ENCODE data around the gene CNTF. TPM values are rescaled to one million over a fixed set of nuclear protein-coding genes. Genes with fewer than 3 reads are reported as not detected.
A peak's percentile ranks its signal among the peaks of the same experiment; 100 is the strongest.

CNTF gene
- polyA plus RNA-seq, 3 donors = 2.1 TPM; not detected in 2

DNA sequence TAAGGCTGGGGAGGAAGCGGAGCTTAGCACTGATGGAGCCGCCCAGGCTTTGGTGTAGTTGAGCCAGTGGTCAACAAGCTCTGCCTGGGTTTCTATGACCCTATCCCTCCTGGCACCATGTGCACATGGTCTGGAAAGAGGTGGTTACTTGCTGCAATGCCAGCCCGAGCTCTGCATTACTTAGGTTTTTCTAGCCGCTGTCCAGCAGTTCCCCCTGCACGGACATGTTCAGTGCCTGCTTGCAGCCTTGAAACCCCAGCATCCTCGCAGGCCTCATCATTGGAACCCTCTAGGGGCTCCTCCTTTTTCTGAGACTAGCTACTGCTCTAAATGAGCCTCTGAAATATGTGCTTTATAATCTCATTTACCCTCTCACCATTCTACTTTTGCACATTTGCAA lies 16.6 kb downstream of the CNTF start:
- Histone ChIP-seq H3K4me2 (replicated peaks; ENCODE audit: extremely low read depth, low read length, poor library complexity, severe bottlenecking) (no peak overlapping the region), H3K4me1 (ENCODE audit: control insufficient read depth in 1 of 2, insufficient read depth in 2 of 2, low read length in 2 of 2) (peaks cover 10 to 17% of the 10 kb centered on the region in 2 donors), H3K9ac (ENCODE audit: insufficient read depth, low read length, poor library complexity, severe bottlenecking) (no peak overlapping the region), H2AFZ (ENCODE audit: insufficient read depth, low read depth, low read length, poor library complexity, severe bottlenecking) (no peak overlapping the region), H3K9me3 (replicated peaks in 1 of 2; ENCODE audit: control insufficient read depth in 1 of 2, insufficient read depth in 1 of 2, low read length in 2 of 2) (no peaks in the 10 kb centered on the region), H3K79me2 (ENCODE audit: insufficient read depth, low read length) (no peaks in the 10 kb centered on the region), H3K36me3 (replicated peaks in 1 of 2; ENCODE audit: control insufficient read depth in 1 of 2, insufficient read depth in 2 of 2, low read length in 2 of 2) (no peaks in the 10 kb centered on the region), H3K4me3 (replicated peaks in 1 of 3; ENCODE audit: low read depth in 2 of 3, low read length in 3 of 3) (no peak overlapping the region), H4K20me1 (ENCODE audit: insufficient read depth, low read length) (no peaks in the 10 kb centered on the region), H3K27ac (ENCODE audit: low read depth in 1 of 2, low read length in 2 of 2) (no peak overlapping the region), H3K27me3 (ENCODE audit: control insufficient read depth in 2 of 2, insufficient read depth in 2 of 2, low read length in 2 of 2) (no peaks in the 10 kb centered on the region)
- intact Hi-C loops (cut with micrococcal nuclease) = no loop called here
- Mint-ChIP-seq H3K9me3 (peaks cover 0 to under 1% (median 0%) of the 10 kb centered on the region in 7 donors), H3K27ac (peak overlapping the region in 1 of 7 donors; percentile 58), H3K36me3 (no peaks in the 10 kb centered on the region), H3K4me1 (peaks cover 18% of the 10 kb centered on the region), H3K27me3 (ENCODE audit: low read depth in 3 of 3) (no peaks in the 10 kb centered on the region), H3K4me3 (no peak overlapping the region)
- 98% methylated on average over 6 of the region's 6 CpGs for WGBS (ENCODE audit: insufficient coverage)
- TF ChIP-seq, protein P1, sequence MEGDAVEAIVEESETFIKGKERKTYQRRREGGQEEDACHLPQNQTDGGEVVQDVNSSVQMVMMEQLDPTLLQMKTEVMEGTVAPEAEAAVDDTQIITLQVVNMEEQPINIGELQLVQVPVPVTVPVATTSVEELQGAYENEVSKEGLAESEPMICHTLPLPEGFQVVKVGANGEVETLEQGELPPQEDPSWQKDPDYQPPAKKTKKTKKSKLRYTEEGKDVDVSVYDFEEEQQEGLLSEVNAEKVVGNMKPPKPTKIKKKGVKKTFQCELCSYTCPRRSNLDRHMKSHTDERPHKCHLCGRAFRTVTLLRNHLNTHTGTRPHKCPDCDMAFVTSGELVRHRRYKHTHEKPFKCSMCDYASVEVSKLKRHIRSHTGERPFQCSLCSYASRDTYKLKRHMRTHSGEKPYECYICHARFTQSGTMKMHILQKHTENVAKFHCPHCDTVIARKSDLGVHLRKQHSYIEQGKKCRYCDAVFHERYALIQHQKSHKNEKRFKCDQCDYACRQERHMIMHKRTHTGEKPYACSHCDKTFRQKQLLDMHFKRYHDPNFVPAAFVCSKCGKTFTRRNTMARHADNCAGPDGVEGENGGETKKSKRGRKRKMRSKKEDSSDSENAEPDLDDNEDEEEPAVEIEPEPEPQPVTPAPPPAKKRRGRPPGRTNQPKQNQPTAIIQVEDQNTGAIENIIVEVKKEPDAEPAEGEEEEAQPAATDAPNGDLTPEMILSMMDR (IDR thresholded peaks at IDR 0.05) = no peak
- no peak for DNase-seq

DNA sequence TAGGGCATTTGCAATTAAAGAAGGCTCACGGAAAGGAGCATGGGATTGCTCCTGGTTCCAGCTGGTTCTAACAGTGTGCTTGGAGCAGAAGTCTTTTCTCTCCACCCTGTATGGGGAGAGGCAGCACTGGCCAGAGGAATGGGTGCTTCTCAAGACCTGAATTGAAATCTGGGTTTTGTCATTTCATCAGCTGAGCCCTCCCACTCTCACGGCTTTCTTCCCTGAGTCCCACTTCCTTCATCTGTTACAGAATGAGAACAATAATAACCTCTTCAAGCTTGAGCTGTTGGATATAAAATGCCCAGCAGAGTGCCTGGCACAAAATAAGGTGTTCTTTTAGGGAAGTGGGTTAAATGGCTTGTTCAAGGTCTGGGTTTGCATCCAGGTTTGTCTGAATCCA lies 17.2 kb downstream of the CNTF start:
- no CpG with 5 or more reads among the region's 2 CpGs for whole genome bisulfite sequencing (ENCODE audit: insufficient coverage)
- H3K79me2 ChIP-seq (ENCODE audit: insufficient read depth, low read length) = no peaks in the 10 kb centered on the region
- no peak overlapping the region for H3K4me2 ChIP-seq (replicated peaks; ENCODE audit: extremely low read depth, low read length, poor library complexity, severe bottlenecking)
- no peaks in the 10 kb centered on the region for H3K9me3 ChIP-seq (replicated peaks in 1 of 2; ENCODE audit: control insufficient read depth in 1 of 2, insufficient read depth in 1 of 2, low read length in 2 of 2)
- intact Hi-C loops (cut with micrococcal nuclease) = no loop called here
- no peak overlapping the region for H3K9ac ChIP-seq (ENCODE audit: insufficient read depth, low read length, poor library complexity, severe bottlenecking)
- DNase-seq = no peak
- H3K4me3 ChIP-seq (replicated peaks in 1 of 3; ENCODE audit: low read depth in 2 of 3, low read length in 3 of 3) = no peak overlapping the region
- H3K4me1 Mint-ChIP-seq = peaks cover 18% of the 10 kb centered on the region
- H3K27ac Mint-ChIP-seq = no peak overlapping the region
- no peaks in the 10 kb centered on the region for H3K36me3 ChIP-seq (replicated peaks in 1 of 2; ENCODE audit: control insufficient read depth in 1 of 2, insufficient read depth in 2 of 2, low read length in 2 of 2)
- H3K27me3 ChIP-seq (ENCODE audit: control insufficient read depth in 2 of 2, insufficient read depth in 2 of 2, low read length in 2 of 2) = no peaks in the 10 kb centered on the region
- H3K4me1 ChIP-seq (ENCODE audit: control insufficient read depth in 1 of 2, insufficient read depth in 2 of 2, low read length in 2 of 2) = peaks cover 10 to 17% of the 10 kb centered on the region in 2 donors
- H3K27ac ChIP-seq (ENCODE audit: low read depth in 1 of 2, low read length in 2 of 2) = no peak overlapping the region
- no peaks in the 10 kb centered on the region for H4K20me1 ChIP-seq (ENCODE audit: insufficient read depth, low read length)
- no peak overlapping the region for H3K4me3 Mint-ChIP-seq
- peaks cover 0 to 5% (median 0%) of the 10 kb centered on the region in 7 donors for H3K9me3 Mint-ChIP-seq
- no peaks in the 10 kb centered on the region for H3K27me3 Mint-ChIP-seq (ENCODE audit: low read depth in 3 of 3)
- H2AFZ ChIP-seq (ENCODE audit: insufficient read depth, low read depth, low read length, poor library complexity, severe bottlenecking) = peak overlapping the region; percentile 4
- H3K36me3 Mint-ChIP-seq = no peaks in the 10 kb centered on the region
- TF ChIP-seq, protein P1 (IDR thresholded peaks at IDR 0.05) = no peak

Data from CD14-positive monocyte (primary cell).